Tibial nerve (tissue), 4 donors: ENCODE data around the gene CDH13. TPM values are rescaled to one million over a fixed set of nuclear protein-coding genes. Genes with fewer than 3 reads are reported as not detected.

Experiments
- DNase-seq, 2 donors: peaks; one replicate each; pipeline ENCODE4 v3.0.0-alpha.2; 2019; ENCODE audit warnings: low spot score in 2 of 2
- H3K27ac ChIP-seq, 4 donors: fragments of 200-600 bp; sonication (generic) in 3 of 4; one replicate each; pipeline ENCODE4 v1.5.1; 2017 to 2019; ENCODE audit warnings: mild to moderate bottlenecking in 1 of 4
- H3K27me3 ChIP-seq, 2 donors: fragments of 200-600 bp; sonication (generic) in 1 of 2; one replicate each; pipeline versions ENCODE4 v1.5.1 to v1.6.0; 2017 to 2019
- H3K36me3 ChIP-seq, 3 donors: fragments of 200-600 bp; sonication (generic); one replicate each; pipeline ENCODE4 v1.5.1; 2018 to 2019
- H3K4me1 ChIP-seq, 4 donors: fragments of 200-600 bp; sonication (generic) in 3 of 4; one replicate each; pipeline ENCODE4 v1.5.1; 2017 to 2019
- H3K4me3 ChIP-seq, 4 donors: fragments of 200-600 bp; sonication (generic) in 3 of 4; one replicate each; pipeline ENCODE4 v1.5.1; 2017 to 2019; ENCODE audit warnings: mild to moderate bottlenecking in 1 of 4, moderate library complexity in 1 of 4
- H3K9me3 ChIP-seq, 4 donors: fragments of 200-600 bp; sonication (generic) in 3 of 4; one replicate each; pipeline ENCODE4 v1.5.1; 2017 to 2019
- CTCF ChIP-seq, 5 experiments: fragments of 200-600 bp in 3 of 5; fragments of 450-650 bp in 2 of 5; sonication (generic) in 3 of 5; IDR thresholded peaks; one replicate each; pipeline ENCODE4 v1.5.1; 2016 to 2019; ENCODE audit warnings: antibody characterized with exemption in 5 of 5, mild to moderate bottlenecking in 3 of 5, moderate library complexity in 2 of 5
- EP300 ChIP-seq, 2 donors: sonication (generic); formaldehyde crosslinking; IDR thresholded peaks; one replicate each; pipeline ENCODE4 v1.6.1; 2017; ENCODE audit warnings: antibody characterized with exemption in 2 of 2, mild to moderate bottlenecking in 1 of 2
- POLR2A ChIP-seq, 2 donors: fragments of 450-650 bp; IDR thresholded peaks; one replicate each; pipeline ENCODE4 v1.6.1; 2017; ENCODE audit warnings: antibody characterized with exemption in 2 of 2, mild to moderate bottlenecking in 2 of 2, moderate library complexity in 2 of 2
- WGBS, 2 donors: methylation state at CpG; one replicate each; pipeline ENCODE4 v1.1.5; 2018; 5-methylcytosine and 5-hydroxymethylcytosine counted together
- total RNA-seq, 4 donors: library from RNA; depleted of rRNA; stranded (reverse); fragments of >200 nt; gene quantifications; one replicate each; pipeline ENCODE4 v1.1.0, GENCODE V29; 2016

The CDH13 gene
- total RNA-seq, 4 donors from 2014 or later, result 4.1 to 14.4 (median 5.8) TPM

DNA sequence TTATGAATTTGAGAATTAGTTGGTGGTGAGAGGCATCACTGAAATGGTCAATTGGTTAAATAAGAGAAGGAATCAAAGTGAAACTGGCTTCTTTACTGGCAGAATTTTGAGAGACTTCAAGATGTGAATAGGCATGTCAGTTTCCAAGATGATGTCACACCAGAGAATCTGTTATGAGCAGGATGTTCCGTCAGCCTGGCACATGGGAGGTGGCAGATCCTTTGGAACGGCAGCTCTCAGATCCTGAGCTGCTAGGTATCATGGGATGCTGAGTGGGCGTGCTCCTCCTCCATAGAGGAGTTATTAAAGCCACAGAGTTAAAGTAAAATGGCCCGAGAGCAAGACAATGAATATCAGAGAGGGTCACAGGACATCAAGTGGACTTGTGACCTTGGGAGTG, 736.8 kb downstream of the CDH13 start:
- no peak for DNase-seq
- H3K9me3 ChIP-seq, result peaks cover 0 to 5% (median 0%) of the 10 kb centered on the region in 4 donors
- WGBS, 2 donors, result 49 to 50% methylated on average over 4 of the region's 4 CpGs
- TF ChIP-seq POLR2A (IDR thresholded peaks at IDR 0.05) (no peak), EP300 (IDR thresholded peaks at IDR 0.05) (no peak), CTCF (IDR thresholded peaks at IDR 0.05) (no peak)
- no peaks in the 10 kb centered on the region for H3K36me3 ChIP-seq
- no peak overlapping the region for H3K4me3 ChIP-seq
- H3K4me1 ChIP-seq, result no peaks in the 10 kb centered on the region
- no peaks in the 10 kb centered on the region for H3K27me3 ChIP-seq
- H3K27ac ChIP-seq, result no peak overlapping the region

DNA sequence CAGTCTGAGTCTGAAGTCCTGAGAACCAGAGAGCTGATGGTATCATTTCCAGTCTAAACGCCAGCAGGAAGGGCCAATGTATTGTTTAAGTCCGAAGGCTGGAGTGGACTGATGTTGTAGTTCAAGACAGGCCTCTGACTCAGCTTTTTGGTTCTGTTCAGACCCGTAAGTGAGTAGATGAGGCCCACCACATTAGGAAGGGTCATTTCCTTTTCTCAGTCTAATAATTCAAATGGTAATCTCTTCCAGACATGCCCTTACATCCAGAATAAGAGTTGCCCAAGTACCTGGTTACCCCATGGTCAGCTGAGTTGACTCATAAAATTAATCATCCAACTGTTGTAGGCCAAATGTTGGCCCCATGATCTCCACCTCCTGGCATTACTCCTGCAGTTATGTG, 738.4 kb downstream of the CDH13 start:
- peaks cover 0 to 5% (median 0%) of the 10 kb centered on the region in 4 donors for H3K9me3 ChIP-seq

GRCh38 chr16:83366228-83366627, 739.5 kb downstream of the CDH13 start:
- DNase-seq, result no peak
- Histone ChIP-seq H3K27ac (no peak overlapping the region), H3K4me1 (no peaks in the 10 kb centered on the region), H3K27me3 (no peaks in the 10 kb centered on the region), H3K4me3 (no peak overlapping the region), H3K36me3 (no peaks in the 10 kb centered on the region), H3K9me3 (peaks cover 0 to 5% (median 0%) of the 10 kb centered on the region in 4 donors)
- 87% methylated on average over 12 of the region's 12 CpGs for WGBS, 2 donors
- TF ChIP-seq CTCF (IDR thresholded peaks at IDR 0.05) (no peak), POLR2A (IDR thresholded peaks at IDR 0.05) (no peak), EP300 (IDR thresholded peaks at IDR 0.05) (no peak)

More for the DNA sequence above, 738.4 kb downstream of the CDH13 start:
- Histone ChIP-seq H3K4me3 (no peak overlapping the region), H3K27me3 (no peaks in the 10 kb centered on the region), H3K27ac (no peak overlapping the region), H3K4me1 (no peaks in the 10 kb centered on the region), H3K36me3 (no peaks in the 10 kb centered on the region)
- no peak for DNase-seq
- WGBS, 2 donors, result 65 to 79% methylated on average over 3 of the region's 3 CpGs
- TF ChIP-seq EP300 (IDR thresholded peaks at IDR 0.05) (no peak), POLR2A (IDR thresholded peaks at IDR 0.05) (no peak), CTCF (IDR thresholded peaks at IDR 0.05) (no peak)

DNA sequence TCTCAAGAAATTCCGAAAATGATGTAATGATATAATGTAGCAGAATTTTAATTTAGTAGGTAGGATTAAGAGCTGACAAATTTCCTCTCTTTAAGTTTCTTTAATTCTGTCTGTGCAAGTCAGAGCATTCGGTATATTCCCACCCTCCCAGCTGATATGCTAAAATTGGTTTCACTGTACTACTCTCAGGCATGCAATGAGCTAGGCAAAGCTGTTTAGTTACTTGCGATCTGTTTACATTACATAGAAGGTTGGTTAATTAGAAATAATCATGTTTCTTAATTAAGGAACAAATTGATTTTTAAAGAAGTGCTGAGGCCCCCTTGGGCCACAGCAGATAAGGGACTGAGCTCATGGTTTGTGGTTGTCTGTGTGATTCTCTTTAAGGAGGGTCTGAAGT, 748.2 kb downstream of the CDH13 start:
- Histone ChIP-seq H3K4me1 (no peaks in the 10 kb centered on the region), H3K27ac (no peak overlapping the region), H3K4me3 (no peak overlapping the region), H3K27me3 (no peaks in the 10 kb centered on the region), H3K9me3 (no peaks in the 10 kb centered on the region), H3K36me3 (no peaks in the 10 kb centered on the region)
- TF ChIP-seq POLR2A (IDR thresholded peaks at IDR 0.05) (no peak), CTCF (IDR thresholded peaks at IDR 0.05) (no peak), EP300 (IDR thresholded peaks at IDR 0.05) (no peak)
- no peak for DNase-seq
- 87 to 92% methylated on average over 3 of the region's 3 CpGs for WGBS, 2 donors

DNA sequence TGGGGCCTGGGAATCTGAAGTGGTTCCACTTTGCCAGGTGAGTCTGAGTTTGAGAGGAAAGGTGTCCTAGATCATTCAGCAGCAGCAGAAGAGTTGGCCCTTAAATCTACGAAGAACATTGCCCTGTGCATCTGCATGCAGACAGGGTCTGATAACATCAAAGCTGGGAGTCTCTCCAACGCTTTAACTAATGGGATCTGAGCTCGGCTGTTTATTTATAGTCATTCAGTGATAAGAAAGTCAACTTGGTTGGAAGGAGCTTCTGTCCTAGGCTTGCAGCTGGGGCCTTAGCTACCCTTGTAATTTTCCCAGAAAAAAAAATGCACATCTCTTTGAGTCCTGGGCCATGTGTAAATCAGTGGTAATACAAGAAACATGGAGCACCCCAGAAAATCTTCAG, 763.0 kb downstream of the CDH13 start:
- no peak overlapping the region for H3K27ac ChIP-seq
- 55 to 63% methylated on average over 3 of the region's 3 CpGs for WGBS, 2 donors
- H3K27me3 ChIP-seq, result no peaks in the 10 kb centered on the region
- TF ChIP-seq CTCF (IDR thresholded peaks at IDR 0.05) (no peak), EP300 (IDR thresholded peaks at IDR 0.05) (no peak), POLR2A (IDR thresholded peaks at IDR 0.05) (no peak)
- no peaks in the 10 kb centered on the region for H3K36me3 ChIP-seq
- no peaks in the 10 kb centered on the region for H3K9me3 ChIP-seq
- no peak overlapping the region for H3K4me3 ChIP-seq
- DNase-seq, result no peak
- H3K4me1 ChIP-seq, result no peaks in the 10 kb centered on the region
